SK-N-SH (cell line): Measurements from ENCODE around the gene SHKBP1. TPM values are rescaled to one million over a fixed set of nuclear protein-coding genes. Genes with fewer than 3 reads are reported as not detected.
A peak's percentile ranks its signal among the peaks of the same experiment; 100 is the strongest.

Experiments
- CTCF ChIA-PET: fragments of 300-600, 350-600 bp; formaldehyde crosslinking; extraction: SDS; loops from one replicate; lab custom pipeline; 2021; lab: Yijun Ruan, JAX
- POLR2A ChIA-PET: fragments of 350-600 bp; sonication (Branson Sonifier 250); formaldehyde crosslinking; extraction: SDS; loops from one replicate; lab custom pipeline; 2020; ENCODE audit warnings: antibody characterized with exemption, inconsistent platforms; lab: Yijun Ruan, JAX
- DNase-seq: peaks from one replicate; pipeline ENCODE4 v3.0.0; 2012
- H2AFZ ChIP-seq: fragments of 200-600 bp; sonication (generic); 2 replicates; pipeline ENCODE4 v1.8.1; 2016; ENCODE audit warnings: antibody characterized with exemption, mild to moderate bottlenecking, low read depth
- H3F3A ChIP-seq: fragments of 200-600 bp; sonication (generic); replicated peaks from 2 replicates; pipeline ENCODE3; 2016; ENCODE audit warnings: antibody characterized with exemption, mild to moderate bottlenecking; ENCODE audit not compliant: insufficient read depth
- H3K27ac ChIP-seq, 2 experiments: fragments of 200-500 bp in 1 of 2; fragments of 200-600 bp in 1 of 2; sonication (Bioruptor generic) in 1 of 2; sonication (generic), shearing (Covaris generic) in 1 of 2; 2 replicates each; pipeline versions ENCODE4 v1.5.1 to v1.6.1; 2014 to 2016; ENCODE audit warnings: low read depth in 2 of 2, inconsistent platforms in 1 of 2, low read length in 1 of 2, mild to moderate bottlenecking in 1 of 2, mixed read lengths in 1 of 2
- H3K27me3 ChIP-seq: fragments of 200-600 bp; sonication (generic), shearing (Covaris generic); 2 replicates; pipeline ENCODE4 v1.6.1; 2016; ENCODE audit warnings: mixed run types; ENCODE audit not compliant: insufficient read depth
- H3K36me3 ChIP-seq, 2 experiments: fragments of 200-500 bp in 1 of 2; fragments of 200-600 bp in 1 of 2; sonication (Bioruptor generic) in 1 of 2; sonication (generic) in 1 of 2; replicated peaks in 1 of 2; 2 replicates each; pipeline versions ENCODE3 to v1.5.1; 2014 to 2016; ENCODE audit warnings: low read length in 1 of 2, mild to moderate bottlenecking in 1 of 2; ENCODE audit not compliant: insufficient read depth in 2 of 2, control insufficient read depth in 1 of 2
- H3K4me1 ChIP-seq, 2 experiments: fragments of 200-500 bp in 1 of 2; fragments of 200-600 bp in 1 of 2; sonication (Bioruptor generic) in 1 of 2; sonication (generic), shearing (Covaris generic) in 1 of 2; 2 replicates each; pipeline versions ENCODE4 v1.5.1 to v1.6.1; 2014 to 2016; ENCODE audit warnings: low read depth in 1 of 2, low read length in 1 of 2, mixed run types in 1 of 2; ENCODE audit not compliant: insufficient read depth in 2 of 2, control insufficient read depth in 1 of 2
- H3K4me2 ChIP-seq: fragments of 200-600 bp; sonication (generic), shearing (Covaris generic); 2 replicates; pipeline ENCODE4 v1.6.1; 2017; ENCODE audit warnings: mixed run types
- H3K4me3 ChIP-seq, 2 experiments: fragments of 200-500 bp in 1 of 2; fragments of 200-600 bp in 1 of 2; sonication (Bioruptor generic) in 1 of 2; sonication (generic), shearing (Covaris generic) in 1 of 2; 2 replicates each; pipeline versions ENCODE4 v1.5.1 to v1.8.1; 2014 to 2016; ENCODE audit warnings: low read depth in 2 of 2, inconsistent platforms in 1 of 2, low read length in 1 of 2, mild to moderate bottlenecking in 1 of 2, mixed read lengths in 1 of 2, moderate library complexity in 1 of 2
- H3K79me2 ChIP-seq: fragments of 200-600 bp; sonication (generic); 2 replicates; pipeline ENCODE4 v1.8.1; 2017; ENCODE audit warnings: mild to moderate bottlenecking; ENCODE audit not compliant: insufficient read depth
- H3K9ac ChIP-seq: fragments of 200-600 bp; sonication (generic); 2 replicates; pipeline ENCODE4 v1.6.1; 2017; ENCODE audit warnings: mixed run types
- H3K9me2 ChIP-seq: fragments of 200-600 bp; sonication (generic); 2 replicates; pipeline ENCODE4 v1.6.1; 2017; ENCODE audit warnings: mixed run types
- H3K9me3 ChIP-seq: fragments of 200-600 bp; sonication (generic); 2 replicates; pipeline ENCODE4 v1.6.1; 2017; ENCODE audit warnings: mixed run types, mild to moderate bottlenecking, moderate library complexity
- H4K20me1 ChIP-seq: fragments of 200-600 bp; sonication (generic); 2 replicates; pipeline ENCODE4 v1.6.1; 2017; ENCODE audit warnings: mild to moderate bottlenecking, mixed run types; ENCODE audit not compliant: insufficient read depth
- CHD2 ChIP-seq: fragments of 150-350 bp; IDR thresholded peaks from 2 replicates; pipeline ENCODE4 v1.6.1; 2018; ENCODE audit warnings: low read length; ENCODE audit not compliant: partially characterized antibody
- ELF1 ChIP-seq: IDR thresholded peaks from 2 replicates; pipeline ENCODE4 v1.4.0; 2012
- EP300 ChIP-seq, 2 experiments: IDR thresholded peaks; 2 replicates each; pipeline versions ENCODE4 v1.4.0 to v1.6.1; 2012; ENCODE audit warnings: borderline replicate concordance in 1 of 2, low read depth in 1 of 2, low read length in 1 of 2
- FOXJ3 ChIP-seq: sonication (generic); formaldehyde crosslinking; IDR thresholded peaks from 2 replicates; pipeline ENCODE4 v1.5.1; 2020; ENCODE audit warnings: mild to moderate bottlenecking, missing genetic modification reagents
- FOXM1 ChIP-seq: IDR thresholded peaks from 2 replicates; pipeline ENCODE4 v1.4.0; 2012; ENCODE audit warnings: low read depth, mild to moderate bottlenecking
- MEF2A ChIP-seq: IDR thresholded peaks from 2 replicates; pipeline ENCODE4 v1.4.0; 2012; ENCODE audit warnings: low read depth, borderline replicate concordance
- NFIC ChIP-seq: IDR thresholded peaks from 2 replicates; pipeline ENCODE4 v1.4.0; 2012; ENCODE audit warnings: borderline replicate concordance
- RXRA ChIP-seq: IDR thresholded peaks from 2 replicates; pipeline ENCODE4 v1.4.0; 2012; ENCODE audit warnings: low read depth, mild to moderate bottlenecking, borderline replicate concordance
- SIN3A ChIP-seq: IDR thresholded peaks from 2 replicates; pipeline ENCODE4 v1.6.1; 2012; ENCODE audit warnings: low read depth, mild to moderate bottlenecking, low read length, moderate library complexity, borderline replicate concordance
- SMC3 ChIP-seq: IDR thresholded peaks from 2 replicates; pipeline ENCODE4 v1.6.1; 2012; ENCODE audit warnings: low read depth, low read length, improper control_type of control experiment
- TEAD4 ChIP-seq: IDR thresholded peaks from 2 replicates; pipeline ENCODE4 v1.4.0; 2012; ENCODE audit warnings: mild to moderate bottlenecking, borderline replicate concordance; ENCODE audit not compliant: insufficient read depth
- whole genome bisulfite sequencing: methylation state at CpG from one replicate; pipeline ENCODE4 v1.1.6; 2017; ENCODE audit warnings: low lambda C conversion rate; 5-methylcytosine and 5-hydroxymethylcytosine counted together
- polyA plus RNA-seq, 3 experiments: library from polyadenylated mRNA; depleted of rRNA; stranded (reverse); fragments of >200 nt; gene quantifications; 2 replicates each; pipeline ENCODE4 v1.2.3, GENCODE V29; 2012
- TF ChIP-seq, protein P1 (sequence below): IDR thresholded peaks from 2 replicates; pipeline ENCODE4 v1.6.1; 2012; ENCODE audit warnings: mild to moderate bottlenecking, low read depth, low read length, moderate library complexity

SHKBP1 gene
- polyA plus RNA-seq, 1 of the 3 experiments (the other 2 are of a cell fraction), result 62.7 TPM

DNA sequence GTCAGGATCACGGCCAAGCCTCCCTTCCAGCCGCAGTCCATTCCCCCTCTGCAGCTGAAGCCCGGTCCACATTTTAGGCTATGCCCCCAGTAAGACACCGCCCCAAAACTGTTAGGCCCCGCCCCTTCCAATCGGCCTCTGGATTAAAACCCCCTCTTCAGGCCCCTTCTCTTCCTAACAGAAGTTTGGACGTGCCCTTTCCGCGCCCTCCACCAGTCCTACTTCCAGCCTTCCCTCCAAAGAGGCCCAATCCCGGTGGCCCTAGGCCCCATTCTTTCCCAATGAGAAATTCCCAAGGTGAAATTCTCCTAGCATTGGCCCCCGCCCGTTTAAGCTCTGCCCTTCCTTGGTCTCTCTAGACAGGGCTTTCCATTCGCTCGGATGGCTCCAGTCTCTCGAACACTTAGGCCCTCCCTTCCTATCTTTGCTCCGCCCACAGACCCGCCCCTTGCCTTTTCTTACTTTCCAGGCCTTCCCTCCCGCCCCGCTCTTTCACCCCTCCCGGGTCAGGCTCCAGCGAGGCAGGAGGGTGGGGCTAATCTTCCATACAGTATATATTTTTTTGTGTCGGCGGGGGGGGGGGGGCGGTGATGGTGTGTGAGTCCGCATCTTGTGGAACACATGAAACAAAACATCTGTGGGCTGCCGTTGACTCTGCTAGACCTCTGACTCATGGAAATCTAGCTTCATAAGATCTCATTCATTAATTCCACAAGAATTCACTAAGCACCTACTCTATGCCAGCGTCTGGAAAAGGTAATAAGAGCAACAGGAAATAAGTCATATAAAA, 38.1 kb downstream of the SHKBP1 start:
- ChIA-PET POLR2A (no interaction called here), CTCF (interaction anchor here (12.8 kb wide), 1 partner anchor 18 kb away, joined by 155 read pairs; no protein-coding TSS in a partner anchor)
- Histone ChIP-seq H3K9me2 (no peaks in the 10 kb centered on the region), H3K27me3 (no peaks in the 10 kb centered on the region), H3K4me1 (peaks cover 7 to 21% of the 10 kb centered on the region in 2 experiments; a peak in 2 of 4 replicates), H3K36me3 (no peaks in the 10 kb centered on the region), H3K4me3 (no peak overlapping the region), H3K27ac (no peak overlapping the region), H4K20me1 (no peaks in the 10 kb centered on the region), H3K79me2 (no peaks in the 10 kb centered on the region), H3F3A (peaks cover 5% of the 10 kb centered on the region), H2AFZ (no peak overlapping the region), H3K4me2 (no peak overlapping the region), H3K9me3 (no peaks in the 10 kb centered on the region), H3K9ac (no peak overlapping the region)
- TF ChIP-seq, protein P1, sequence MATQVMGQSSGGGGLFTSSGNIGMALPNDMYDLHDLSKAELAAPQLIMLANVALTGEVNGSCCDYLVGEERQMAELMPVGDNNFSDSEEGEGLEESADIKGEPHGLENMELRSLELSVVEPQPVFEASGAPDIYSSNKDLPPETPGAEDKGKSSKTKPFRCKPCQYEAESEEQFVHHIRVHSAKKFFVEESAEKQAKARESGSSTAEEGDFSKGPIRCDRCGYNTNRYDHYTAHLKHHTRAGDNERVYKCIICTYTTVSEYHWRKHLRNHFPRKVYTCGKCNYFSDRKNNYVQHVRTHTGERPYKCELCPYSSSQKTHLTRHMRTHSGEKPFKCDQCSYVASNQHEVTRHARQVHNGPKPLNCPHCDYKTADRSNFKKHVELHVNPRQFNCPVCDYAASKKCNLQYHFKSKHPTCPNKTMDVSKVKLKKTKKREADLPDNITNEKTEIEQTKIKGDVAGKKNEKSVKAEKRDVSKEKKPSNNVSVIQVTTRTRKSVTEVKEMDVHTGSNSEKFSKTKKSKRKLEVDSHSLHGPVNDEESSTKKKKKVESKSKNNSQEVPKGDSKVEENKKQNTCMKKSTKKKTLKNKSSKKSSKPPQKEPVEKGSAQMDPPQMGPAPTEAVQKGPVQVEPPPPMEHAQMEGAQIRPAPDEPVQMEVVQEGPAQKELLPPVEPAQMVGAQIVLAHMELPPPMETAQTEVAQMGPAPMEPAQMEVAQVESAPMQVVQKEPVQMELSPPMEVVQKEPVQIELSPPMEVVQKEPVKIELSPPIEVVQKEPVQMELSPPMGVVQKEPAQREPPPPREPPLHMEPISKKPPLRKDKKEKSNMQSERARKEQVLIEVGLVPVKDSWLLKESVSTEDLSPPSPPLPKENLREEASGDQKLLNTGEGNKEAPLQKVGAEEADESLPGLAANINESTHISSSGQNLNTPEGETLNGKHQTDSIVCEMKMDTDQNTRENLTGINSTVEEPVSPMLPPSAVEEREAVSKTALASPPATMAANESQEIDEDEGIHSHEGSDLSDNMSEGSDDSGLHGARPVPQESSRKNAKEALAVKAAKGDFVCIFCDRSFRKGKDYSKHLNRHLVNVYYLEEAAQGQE, result no peak
- no peak for TF ChIP-seq SMC3
- TF ChIP-seq SIN3A, result no peak
- no peak for TF ChIP-seq ELF1
- no peak for TF ChIP-seq RXRA
- no peak for TF ChIP-seq FOXJ3
- TF ChIP-seq TEAD4, result no peak
- TF ChIP-seq FOXM1, result no peak
- 73% methylated on average over 26 of the region's 27 CpGs for WGBS
- DNase-seq, result peak; percentile 51

DNA sequence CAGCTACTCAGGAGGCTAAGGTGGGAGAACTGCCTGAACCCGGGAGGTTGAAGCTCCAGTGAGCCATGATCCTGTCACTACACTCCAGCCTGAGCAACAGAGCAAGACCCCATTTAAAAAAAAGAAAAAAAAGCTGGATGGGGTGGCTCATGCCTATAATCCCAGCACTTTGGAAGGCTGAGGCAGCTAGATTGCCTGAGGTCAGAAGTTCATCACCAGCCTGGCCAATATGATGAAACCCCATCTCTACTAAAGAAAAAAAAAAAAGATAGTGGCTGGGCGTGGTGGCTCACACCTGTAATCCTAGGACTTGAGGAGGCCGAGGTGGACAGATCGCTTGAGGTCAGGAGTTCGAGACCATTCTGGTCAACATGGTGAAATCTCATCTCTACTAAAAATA, 39.5 kb downstream of the SHKBP1 start:
- ChIA-PET POLR2A (interaction anchor here (0.6 to 1.0 kb wide), 3 partner anchors 11 to 29 kb away, joined by 3 to 4 read pairs (median 3); no protein-coding TSS in a partner anchor), CTCF (interaction anchor here (1.7 to 12.8 kb wide), 2 partner anchors 13 to 17 kb away, joined by 11 to 155 read pairs; no protein-coding TSS in a partner anchor)
- Histone ChIP-seq H3K79me2 (no peaks in the 10 kb centered on the region), H3K4me1 (peaks cover 0 to 11% of the 10 kb centered on the region in 2 experiments; a peak in 1 of 4 replicates), H3K27me3 (no peaks in the 10 kb centered on the region), H3K9ac (no peak overlapping the region), H3K9me3 (no peaks in the 10 kb centered on the region), H3K36me3 (no peaks in the 10 kb centered on the region), H3K27ac (no peak overlapping the region), H2AFZ (no peak overlapping the region)
- TF ChIP-seq NFIC, result no peak
- no peak for TF ChIP-seq RXRA
- no peak for TF ChIP-seq FOXM1
- TF ChIP-seq CHD2, result no peak
- no peak for TF ChIP-seq MEF2A
- no peak for TF ChIP-seq FOXJ3
- no peak for TF ChIP-seq EP300 (IDR thresholded peaks at IDR 0.05; ENCODE audit: borderline replicate concordance in 1 of 2, low read depth in 1 of 2, low read length in 1 of 2)
- TF ChIP-seq, all 33 proteins: peak for 0
- DNase-seq, result no peak
- Histone ChIP-seq H3F3A (no peaks in the 10 kb centered on the region), H3K9me2 (no peaks in the 10 kb centered on the region), H3K4me3 (no peak overlapping the region), H4K20me1 (no peaks in the 10 kb centered on the region), H3K4me2 (no peak overlapping the region)
- WGBS, result 78% methylated on average over 5 of the region's 5 CpGs
